GM18870 (cell line): Measurements from ENCODE around the gene LAIR1.

ENCODE experiments used
- ATAC-seq: cut with Tn5 transposase; IDR thresholded peaks from one replicate; pipeline ENCODE4 v1.9.1; 2021; ENCODE audit warnings: moderate library complexity; ENCODE audit not compliant: unreplicated experiment

Gene LAIR1

DNA sequence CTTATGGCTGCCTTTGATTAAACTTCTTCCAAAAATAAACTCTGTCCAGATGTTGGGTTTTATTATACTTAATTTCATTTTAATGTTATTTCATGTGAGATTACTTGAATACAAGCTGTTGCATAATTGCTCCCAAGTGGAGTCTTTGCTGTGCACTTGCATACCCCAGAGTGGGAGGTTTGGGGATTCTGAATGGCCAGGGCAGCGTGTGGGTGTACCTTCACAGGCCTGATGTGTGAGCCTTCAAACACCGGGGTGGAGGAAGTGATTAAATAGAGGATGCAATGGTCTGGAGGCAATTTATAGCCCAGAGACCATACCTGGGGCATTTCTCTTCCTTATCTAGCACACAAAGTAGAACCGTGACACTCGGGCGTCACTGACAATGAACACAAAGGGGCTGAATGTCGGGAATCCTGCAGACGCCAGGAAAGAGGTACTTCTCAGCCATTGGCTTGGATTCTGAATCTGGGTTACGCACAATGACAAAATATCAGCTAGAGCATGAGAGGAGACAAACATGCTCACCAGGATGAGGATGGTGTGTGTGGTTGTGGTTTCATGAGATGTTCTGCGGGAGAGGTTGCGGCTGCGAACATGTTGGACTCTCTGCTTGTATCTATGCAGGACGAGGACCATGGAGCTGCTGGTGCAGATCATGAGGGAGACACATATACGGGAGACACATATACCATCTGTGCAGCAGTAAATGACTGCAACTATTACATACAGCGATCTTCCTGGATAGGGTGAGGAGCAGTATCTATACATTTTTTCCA is 44.6 kb downstream of the LAIR1 start:
- ATAC-seq: no peak

DNA sequence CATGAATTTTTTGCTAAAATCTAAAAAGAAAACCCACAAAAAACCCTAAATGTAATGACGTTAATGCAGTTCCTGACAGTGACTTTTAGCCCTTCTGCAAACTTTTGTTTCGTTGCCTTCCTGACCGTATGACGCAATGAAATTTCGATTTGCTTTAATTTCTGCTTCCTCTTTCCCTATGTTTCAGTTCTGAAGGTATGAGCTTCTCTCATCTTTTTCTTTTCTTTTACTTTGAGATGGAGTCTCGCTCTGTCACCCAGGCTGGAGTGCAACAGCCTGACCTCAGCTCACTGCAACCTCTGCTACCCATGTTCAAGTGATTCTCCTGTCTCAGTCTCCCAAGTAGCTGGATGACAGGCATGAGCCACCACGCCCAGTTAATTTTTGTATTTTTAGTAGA is 45.7 kb downstream of the LAIR1 start:
- ATAC-seq: no peak

DNA sequence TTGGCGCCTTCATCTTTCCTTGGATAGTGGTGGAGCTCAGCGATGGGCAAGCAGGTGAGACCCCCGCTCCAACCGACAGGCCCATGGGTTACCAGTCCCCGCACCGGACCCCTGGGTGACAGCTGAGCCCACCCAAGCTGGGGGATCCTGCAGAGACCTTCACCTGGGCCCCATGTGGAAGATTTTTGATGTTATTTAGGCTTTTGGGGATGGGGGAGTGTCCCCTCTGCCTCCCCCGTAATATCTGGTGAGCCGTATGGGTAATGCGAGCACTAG is 46.8 kb downstream of the LAIR1 start:
- no peak for ATAC-seq

DNA sequence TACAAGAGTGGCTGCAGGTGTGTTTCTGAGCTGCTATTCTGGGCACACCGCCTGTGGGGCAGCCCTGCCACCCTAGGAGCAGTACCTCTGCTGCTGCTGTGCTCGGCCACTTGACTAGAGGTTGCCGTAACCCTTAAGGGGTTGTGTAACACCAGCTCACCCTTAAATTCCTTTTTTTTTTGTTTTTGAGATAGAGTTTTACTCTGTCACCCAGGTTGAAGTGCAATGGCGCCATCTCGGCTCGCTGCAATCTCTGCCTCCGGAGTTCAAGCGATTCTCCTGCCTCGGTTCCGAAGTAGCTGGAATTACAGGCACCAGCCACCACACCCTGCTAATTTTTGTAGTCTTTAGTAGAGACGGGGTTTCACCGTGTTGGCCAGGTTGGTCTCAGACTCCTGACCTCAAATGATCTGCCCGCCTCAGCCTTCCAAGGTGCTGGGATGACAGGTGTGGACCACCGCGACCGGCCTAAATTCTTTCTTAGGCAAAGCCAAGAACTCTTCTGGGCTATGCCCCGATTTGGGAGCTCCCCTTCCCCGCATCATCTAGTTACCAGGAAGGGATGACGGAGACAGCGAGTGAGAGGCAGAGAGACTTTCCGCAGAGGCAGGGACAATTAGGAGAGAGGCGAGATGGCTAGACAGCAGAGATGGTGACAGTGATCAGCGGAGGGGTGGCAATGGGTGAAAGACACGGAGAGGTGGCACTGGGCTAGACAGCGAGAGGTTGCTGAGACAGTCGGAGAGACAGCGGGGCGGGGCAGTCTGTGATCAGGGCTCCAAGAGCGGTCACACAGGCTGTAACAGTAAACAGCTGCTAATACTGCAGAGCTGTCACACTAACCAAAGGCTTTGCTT is 47.4 kb downstream of the LAIR1 start:
- no peak for ATAC-seq

DNA sequence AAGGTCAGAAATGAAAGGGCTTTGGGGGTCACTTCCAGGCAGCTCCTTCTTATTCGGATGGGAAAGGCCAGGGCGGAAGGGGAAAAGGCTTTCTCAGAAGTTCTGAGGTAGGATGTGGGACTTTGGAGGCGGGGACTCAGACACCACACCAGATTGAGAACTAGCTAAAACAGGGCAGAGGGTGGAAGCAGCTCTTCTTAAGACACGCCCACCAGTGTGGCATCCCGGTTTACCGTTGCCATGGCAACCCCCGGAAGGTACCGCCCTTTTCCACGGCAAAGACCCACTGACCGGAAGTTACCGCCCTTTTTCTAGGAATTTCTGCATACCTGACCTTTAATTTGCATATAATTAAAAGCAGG is 48.0 kb downstream of the LAIR1 start:
- ATAC-seq: no peak

DNA sequence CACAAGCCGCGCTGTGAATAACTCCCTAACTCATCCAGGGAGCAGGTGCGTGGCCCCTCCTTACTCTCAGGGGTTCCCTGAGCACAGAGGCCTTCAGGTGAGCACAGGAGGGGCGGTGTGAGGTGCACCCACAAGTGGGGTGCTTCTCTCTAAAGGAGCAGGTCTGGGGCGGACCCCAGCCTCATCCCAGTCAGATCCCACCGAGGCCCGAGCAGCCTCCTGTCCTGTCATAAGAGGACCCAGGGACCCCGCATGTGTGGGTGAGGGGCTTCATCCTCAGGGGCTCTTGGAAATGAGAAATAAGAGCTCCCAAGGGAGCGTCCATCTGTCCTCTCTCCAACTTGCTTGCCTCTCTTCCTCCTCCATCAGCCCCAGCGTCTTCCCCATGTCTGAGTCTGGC is 48.8 kb downstream of the LAIR1 start:
- ATAC-seq: no peak

DNA sequence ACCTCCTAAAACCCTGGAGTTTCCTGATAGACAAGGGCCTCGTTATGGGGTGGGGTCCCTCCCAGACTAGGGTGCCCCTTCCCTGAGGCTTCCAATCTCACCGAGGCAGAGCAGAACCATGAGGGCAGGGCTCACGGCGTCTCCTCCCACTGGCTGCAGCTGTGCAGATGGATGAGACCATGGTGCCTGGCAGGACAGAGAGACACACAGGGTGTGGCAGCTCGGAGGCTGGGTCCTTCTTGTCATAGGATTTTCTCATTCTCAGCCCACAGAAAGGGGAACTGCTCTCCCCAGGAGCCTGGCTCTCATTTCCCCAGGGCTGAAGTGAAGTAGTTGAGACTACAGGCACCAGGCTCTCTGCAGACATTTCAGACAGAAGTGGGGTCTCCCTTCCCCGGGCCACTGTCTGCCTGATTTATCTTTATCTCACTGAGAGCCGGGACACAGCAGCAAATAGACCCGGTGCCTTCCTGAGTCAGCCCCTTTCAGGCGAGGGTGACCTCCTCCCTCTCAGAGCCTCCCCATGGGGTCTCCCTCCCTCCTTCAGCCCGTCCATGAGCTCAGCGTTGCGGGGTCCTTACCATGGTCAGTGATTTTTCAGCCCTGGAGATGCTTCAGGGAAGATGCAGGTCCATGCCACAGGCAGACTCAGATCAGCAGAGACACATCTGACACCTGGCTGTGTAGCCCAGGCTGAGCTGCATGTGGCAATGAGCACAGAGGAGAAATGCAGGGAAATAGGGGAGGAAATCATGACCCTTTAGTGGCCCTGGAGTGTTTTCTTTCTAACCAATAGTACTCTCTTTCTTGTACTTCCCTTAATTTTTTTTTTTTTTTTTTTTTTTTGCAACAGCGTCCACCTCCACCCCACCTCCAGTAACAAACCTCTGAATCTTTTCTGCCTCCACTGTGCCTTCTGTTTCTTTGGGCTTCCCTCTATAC is 52.0 kb downstream of the LAIR1 start, which contains the start of gene LILRA5:
TSS of gene LILRA5 (minus strand) at position 731 of the 942 bp plus-strand sequence. CDS start at position 584, 147 bp downstream.
- no peak for ATAC-seq

DNA sequence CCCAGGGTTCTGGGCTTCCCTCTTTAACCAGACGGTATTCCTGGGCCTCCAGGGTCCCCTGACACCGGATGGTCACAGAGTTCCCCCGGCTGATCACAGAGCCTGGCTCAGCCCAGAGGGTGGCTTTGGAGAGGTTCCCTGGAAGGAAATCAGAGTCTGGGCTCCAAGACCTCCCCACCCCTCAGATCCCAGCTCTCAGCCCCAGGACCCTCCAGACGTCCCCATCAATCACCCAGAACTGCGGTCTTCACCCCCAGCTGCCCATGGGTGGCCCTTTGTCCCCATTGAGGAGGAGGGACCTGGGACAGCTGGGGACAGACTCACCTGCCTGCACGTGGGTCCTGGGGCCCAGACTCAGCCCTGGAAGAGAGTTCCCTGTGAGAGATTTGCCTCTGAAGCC is 52.7 kb downstream of the LAIR1 start:
- ATAC-seq: no peak

DNA sequence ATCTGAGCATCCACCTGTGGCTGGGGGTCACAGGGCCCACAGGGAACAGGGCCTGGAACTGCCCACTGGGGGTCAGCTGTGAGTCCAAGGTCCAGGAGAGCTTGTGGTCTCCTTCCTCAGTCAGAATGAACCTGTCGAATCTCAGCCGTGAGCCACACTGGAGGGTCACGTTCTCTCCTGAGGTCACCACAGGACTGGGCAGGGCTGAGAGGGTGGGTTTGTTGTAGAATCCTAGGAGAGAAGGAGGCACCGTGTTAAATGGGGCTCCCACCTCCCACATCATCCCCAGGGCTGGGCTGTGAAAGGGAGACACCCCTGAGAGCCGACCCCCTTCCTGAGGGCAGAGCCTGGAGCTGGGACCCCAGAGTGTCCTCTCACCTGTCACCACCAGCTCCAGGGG is 53.2 kb downstream of the LAIR1 start:
- no peak for ATAC-seq

DNA sequence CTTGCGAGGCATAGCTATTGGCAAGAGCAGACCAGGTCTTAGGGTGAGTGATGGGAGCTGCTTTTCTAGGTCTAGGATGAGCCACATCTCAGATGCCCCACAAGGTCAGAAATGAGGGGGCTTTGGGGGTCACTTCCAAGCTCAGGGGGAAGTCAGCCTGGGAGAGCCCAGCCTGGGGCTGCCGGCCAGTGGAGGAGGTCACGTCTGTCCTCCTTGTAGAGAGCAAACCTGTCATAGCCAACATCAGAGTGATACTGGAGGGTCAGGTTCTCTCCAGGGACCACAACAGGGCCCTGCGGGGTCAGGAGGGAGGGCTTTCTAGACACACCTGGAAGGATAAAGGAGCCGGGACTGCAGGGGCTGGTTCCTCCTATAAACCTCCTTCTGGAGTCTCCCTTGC is 54.2 kb downstream of the LAIR1 start:
- ATAC-seq: no peak

DNA sequence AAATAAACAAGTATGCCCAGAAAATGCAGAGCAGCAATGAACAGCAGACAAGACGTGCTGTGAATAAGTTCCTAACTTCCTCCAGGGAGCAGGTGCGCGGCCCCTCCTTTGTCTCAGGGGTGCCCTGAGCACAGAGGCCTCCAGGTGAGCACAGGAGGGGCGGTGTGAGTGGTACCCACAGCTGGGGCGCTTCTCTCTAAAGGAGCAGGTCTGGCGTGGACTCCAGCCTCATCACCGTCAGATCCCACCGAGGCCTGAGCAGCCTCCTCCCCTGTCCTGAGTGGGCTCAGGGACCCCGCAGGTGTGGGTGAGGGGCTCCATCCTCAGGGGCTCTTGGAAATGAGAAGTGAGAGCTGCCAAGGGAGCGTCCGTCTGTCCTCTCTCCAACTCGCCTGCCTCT is 54.9 kb downstream of the LAIR1 start:
- no peak for ATAC-seq

DNA sequence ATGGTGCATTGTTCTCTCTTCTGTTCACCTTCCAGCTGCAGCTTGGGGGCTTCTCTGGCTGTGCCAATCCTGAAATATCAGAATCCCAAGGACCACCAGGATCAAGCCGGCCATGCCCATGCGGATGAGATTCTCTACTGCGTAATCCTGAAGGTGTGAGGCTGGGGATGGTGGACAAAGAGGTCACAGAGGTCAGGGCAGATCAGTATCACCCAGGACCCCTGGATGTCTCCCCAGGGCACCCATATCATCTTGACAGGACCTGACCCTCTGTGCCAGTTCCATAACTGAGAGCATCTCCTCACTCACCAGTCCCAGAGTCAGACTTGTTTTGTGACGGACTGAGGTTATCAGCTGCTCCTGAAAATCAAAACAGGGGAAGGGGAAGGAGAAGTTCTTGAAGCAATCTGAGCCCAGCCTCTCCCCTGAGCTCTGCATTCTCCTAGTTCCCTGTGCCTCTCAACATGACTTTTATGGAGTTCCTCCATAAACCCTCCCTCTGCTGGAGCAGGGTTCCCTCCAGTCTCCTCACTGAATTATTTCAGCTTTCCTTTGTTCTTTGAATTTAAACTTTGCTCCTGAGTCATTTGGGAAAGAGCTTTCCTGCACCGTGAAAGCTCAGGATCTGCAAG is 57.2 kb downstream of the LAIR1 start:
- no peak for ATAC-seq

DNA sequence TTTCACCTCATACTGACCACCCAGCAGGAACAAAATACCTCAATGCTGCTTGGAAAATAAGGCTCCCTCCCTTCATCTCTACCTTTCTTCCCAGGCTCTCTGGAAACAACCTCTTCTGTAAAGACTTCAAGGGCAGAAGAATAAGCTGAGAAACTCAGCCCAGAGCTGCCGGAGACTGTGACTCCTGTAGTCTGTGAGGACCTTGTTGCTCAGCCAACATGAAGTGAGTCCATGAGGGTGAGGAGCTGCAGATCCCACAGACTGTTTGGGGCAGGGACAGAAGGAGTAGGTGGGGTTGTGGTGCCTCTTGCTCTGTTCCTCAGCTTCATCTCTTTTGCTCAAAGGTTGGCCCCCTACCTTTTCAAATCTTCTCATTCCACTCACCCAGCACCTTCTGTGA is 59.6 kb downstream of the LAIR1 start:
- no peak for ATAC-seq

DNA sequence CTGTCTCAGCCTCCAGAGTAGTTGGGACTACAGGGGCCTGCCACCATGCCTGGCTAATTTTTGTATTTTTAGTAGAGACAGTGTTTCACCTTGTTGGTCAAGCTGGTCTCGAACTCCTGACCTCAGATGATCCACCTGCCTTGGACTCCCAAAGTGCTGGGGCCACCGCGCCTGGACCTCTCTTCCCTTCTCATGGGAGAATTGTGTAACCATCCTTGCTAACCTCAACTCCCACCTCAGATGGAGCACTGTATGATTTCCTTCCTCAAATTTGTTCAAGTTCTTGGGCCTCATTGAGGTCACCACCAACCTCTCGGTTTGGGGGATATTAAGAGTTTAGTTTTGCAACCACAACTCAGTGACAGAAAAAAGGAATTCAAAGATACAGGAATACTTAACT is 62.5 kb downstream of the LAIR1 start:
- no peak for ATAC-seq
